ENCODE results near the gene AMY2B. TPM values are rescaled to one million over a fixed set of nuclear protein-coding genes. Genes with fewer than 3 reads are reported as not detected.

AMY2B gene
- polyA plus RNA-seq, 1 of the 3 experiments (the other 2 are of a cell fraction) = 1.5 TPM

- H3K27ac ChIP-seq (ENCODE audit: low read depth in 2 of 2, low read length in 1 of 2) = no peak overlapping the region
- TF ChIP-seq RCOR1 (IDR thresholded peaks at IDR 0.05; ENCODE audit: low read length) = no peak
- TF ChIP-seq EP300 (IDR thresholded peaks at IDR 0.05; ENCODE audit: borderline replicate concordance in 1 of 2, low read depth in 1 of 2, low read length in 1 of 2) = no peak
- no peak for TF ChIP-seq POLR2AphosphoS5 (IDR thresholded peaks at IDR 0.05; ENCODE audit: low read depth, low read length)
- H3K9ac ChIP-seq = peak overlapping the region; percentile 90
- no peaks in the 10 kb centered on the region for H3K9me3 ChIP-seq
- peaks cover 0 to 5% of the 10 kb centered on the region in 2 experiments; a peak in 1 of 4 replicates for H3K4me1 ChIP-seq (ENCODE audit: control insufficient read depth in 1 of 2, insufficient read depth in 2 of 2, low read depth in 1 of 2, low read length in 1 of 2)
- H3F3A ChIP-seq (replicated peaks; ENCODE audit: insufficient read depth) = peaks cover 10% of the 10 kb centered on the region
- CTCF ChIA-PET = interaction anchor here (1.2 kb wide), 1 partner anchor 13 kb away, joined by 6 read pairs; no protein-coding TSS in a partner anchor
- no peaks in the 10 kb centered on the region for H4K20me1 ChIP-seq (ENCODE audit: insufficient read depth)
- H3K27me3 ChIP-seq (ENCODE audit: insufficient read depth) = no peaks in the 10 kb centered on the region
- peaks cover 21 to 22% of the 10 kb centered on the region in 2 experiments for H3K36me3 ChIP-seq (replicated peaks in 1 of 2; ENCODE audit: control insufficient read depth in 1 of 2, insufficient read depth in 2 of 2, low read length in 1 of 2)
- 52% methylated on average over 2 of the region's 2 CpGs for WGBS (ENCODE audit: low lambda C conversion rate)
- H3K4me2 ChIP-seq = peak overlapping the region; percentile 78
- no peak for DNase-seq
- peaks cover 58% of the 10 kb centered on the region for H3K79me2 ChIP-seq (ENCODE audit: insufficient read depth)
- H2AFZ ChIP-seq (ENCODE audit: low read depth) = no peak overlapping the region
- peak overlapping the region; percentile 81 to 97; a peak in 3 of 4 replicates for H3K4me3 ChIP-seq (ENCODE audit: low read depth in 2 of 2, low read length in 1 of 2)
- H3K9me2 ChIP-seq = no peaks in the 10 kb centered on the region
- POLR2A ChIA-PET = no interaction called here
Observed at GRCh38 chr1:103527331-103527730, 44.1 kb upstream of the AMY2B start.

GRCh38 chr1:103529746-103530145 lies 41.6 kb upstream of the AMY2B start:
- Histone ChIP-seq H2AFZ (ENCODE audit: low read depth) (no peak overlapping the region), H3K27me3 (ENCODE audit: insufficient read depth) (no peaks in the 10 kb centered on the region), H4K20me1 (ENCODE audit: insufficient read depth) (peaks cover 3% of the 10 kb centered on the region; the same call in 1 of the 2 replicates), H3K36me3 (replicated peaks in 1 of 2; ENCODE audit: control insufficient read depth in 1 of 2, insufficient read depth in 2 of 2, low read length in 1 of 2) (peaks cover 27 to 28% of the 10 kb centered on the region in 2 experiments), H3K4me3 (ENCODE audit: low read depth in 2 of 2, low read length in 1 of 2) (no peak overlapping the region), H3K9ac (no peak overlapping the region), H3K4me1 (ENCODE audit: control insufficient read depth in 1 of 2, insufficient read depth in 2 of 2, low read depth in 1 of 2, low read length in 1 of 2) (peaks cover 0 to 5% of the 10 kb centered on the region in 2 experiments; a peak in 1 of 4 replicates), H3K9me2 (no peaks in the 10 kb centered on the region), H3K4me2 (no peak overlapping the region), H3K9me3 (no peaks in the 10 kb centered on the region), H3K79me2 (ENCODE audit: insufficient read depth) (peaks cover 77% of the 10 kb centered on the region), H3F3A (replicated peaks; ENCODE audit: insufficient read depth) (peaks cover 10% of the 10 kb centered on the region), H3K27ac (ENCODE audit: low read depth in 2 of 2, low read length in 1 of 2) (no peak overlapping the region)
- TF ChIP-seq FOSL2 (IDR thresholded peaks at IDR 0.05; ENCODE audit: borderline replicate concordance, low read depth) = no peak
- TF ChIP-seq RFX5 (IDR thresholded peaks at IDR 0.05; ENCODE audit: low read length) = no peak
- TF ChIP-seq EZH2phosphoT487 (IDR thresholded peaks at IDR 0.05; ENCODE audit: borderline replicate concordance, low read depth) = no peak
- TF ChIP-seq EP300 (IDR thresholded peaks at IDR 0.05; ENCODE audit: borderline replicate concordance in 1 of 2, low read depth in 1 of 2, low read length in 1 of 2) = no peak
- no peak for TF ChIP-seq YY1 (IDR thresholded peaks at IDR 0.05; ENCODE audit: low read depth)
- TF ChIP-seq SMC3 (IDR thresholded peaks at IDR 0.05; ENCODE audit: low read depth, low read length) = no peak
- TF ChIP-seq SIN3A (IDR thresholded peaks at IDR 0.05; ENCODE audit: borderline replicate concordance, low read depth, low read length) = no peak
- TF ChIP-seq MXI1 (IDR thresholded peaks at IDR 0.05; ENCODE audit: low read depth, low read length) = no peak
- no peak for TF ChIP-seq REST (IDR thresholded peaks at IDR 0.05; ENCODE audit: low read depth, low read length)
- TF ChIP-seq CHD2 (IDR thresholded peaks at IDR 0.05; ENCODE audit: low read length, partially characterized antibody) = no peak
- ChIA-PET POLR2A (no interaction called here), CTCF (no interaction called here)
- 90% methylated on average over 7 of the region's 8 CpGs for WGBS (ENCODE audit: low lambda C conversion rate)
- DNase-seq = no peak

All from SK-N-SH (cell line).